Measurements from ENCODE around the gene RBL2.
"Not testable (repeated sequence)": the region's sequence is repeated elsewhere in the genome, so short reads cannot be mapped to it uniquely, and the experiment has no call there.

GRCh38 chr16:53423968-53424367 lies 10.3 kb upstream of the RBL2 start:
- not testable (repeated sequence) for TF ChIP-seq CTCF, POLR2A (IDR thresholded peaks at IDR 0.05)
